ENCODE measurements around the gene OXSR1.

GRCh38 chr3:38190481-38190881 lies 25.1 kb downstream of the OXSR1 start:
- no peak for TF ChIP-seq TAF1 (IDR thresholded peaks at IDR 0.05; ENCODE audit: borderline replicate concordance, low read depth, low read length)
- no peak for TF ChIP-seq POLR2A (IDR thresholded peaks at IDR 0.05; ENCODE audit: low read depth, low read length)
- TF ChIP-seq TCF3 (IDR thresholded peaks at IDR 0.05; ENCODE audit: borderline replicate concordance, insufficient read depth, low read depth, low read length), result no peak
- no peak for TF ChIP-seq EZH2 (IDR thresholded peaks at IDR 0.05; ENCODE audit: borderline replicate concordance, control insufficient read depth, low read depth, low read length)
- no peak for TF ChIP-seq CTCF (IDR thresholded peaks at IDR 0.05 in 2 of 3, conservative IDR thresholded peaks at IDR 0.05 in 1 of 3; ENCODE audit: control insufficient read depth in 2 of 3, extremely low read depth in 1 of 3, insufficient read depth in 1 of 3, low read depth in 3 of 3, low read length in 3 of 3)
- no peak for TF ChIP-seq RB1 (IDR thresholded peaks at IDR 0.05; ENCODE audit: borderline replicate concordance)
- TF ChIP-seq BCL3 (IDR thresholded peaks at IDR 0.05; ENCODE audit: borderline replicate concordance, insufficient read depth, low read depth, low read length, poor library complexity, severe bottlenecking), result no peak
- no peak for TF ChIP-seq SMAD1 (IDR thresholded peaks at IDR 0.05; ENCODE audit: low read depth, partially characterized antibody)
- TF ChIP-seq USF2 (IDR thresholded peaks at IDR 0.05; ENCODE audit: borderline replicate concordance, low read depth, low read length), result no peak
- no peak for TF ChIP-seq RAD21 (IDR thresholded peaks at IDR 0.05; ENCODE audit: insufficient read depth, low read depth, low read length)
- no peak for TF ChIP-seq BCL11A (IDR thresholded peaks at IDR 0.05; ENCODE audit: low read depth, low read length)
- no peak for TF ChIP-seq MYC (IDR thresholded peaks at IDR 0.05; ENCODE audit: insufficient read depth, insufficient read length, insufficient replicate concordance, low read length, severe bottlenecking)

Data from GM12878 (cell line).